HG02763 (cell line): Measurements from ENCODE around the gene ANKRD26.

ENCODE experiments used
- ATAC-seq: cut with Tn5 transposase; IDR thresholded peaks from one replicate; pipeline ENCODE4 v1.9.1; 2021; ENCODE audit warnings: mild to moderate bottlenecking, moderate library complexity; ENCODE audit not compliant: unreplicated experiment

Gene ANKRD26

GRCh38 chr10:27022048-27022447 is 78.2 kb downstream of the ANKRD26 start:
- no peak for ATAC-seq

GRCh38 chr10:27020243-27020642 is 80.1 kb downstream of the ANKRD26 start:
- ATAC-seq, result no peak

DNA sequence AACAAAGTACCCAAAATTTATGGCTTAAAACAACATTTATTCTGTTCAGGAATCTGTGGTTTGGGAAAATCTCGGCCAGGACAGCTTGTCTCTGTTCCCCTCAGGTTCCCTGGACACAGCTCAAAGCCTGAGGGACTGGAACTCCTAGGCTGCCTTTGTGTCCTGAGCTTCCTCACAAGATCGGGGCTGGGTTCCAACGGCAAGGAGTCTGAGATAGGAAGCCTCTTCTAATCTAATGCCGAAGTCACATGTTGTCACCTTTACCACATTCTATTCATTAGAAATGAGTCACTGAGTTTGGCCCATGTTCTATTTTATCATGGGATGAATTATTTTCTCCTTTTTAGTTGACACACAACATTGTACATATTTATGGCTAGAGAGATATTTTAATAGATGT is 80.5 kb downstream of the ANKRD26 start:
- no peak for ATAC-seq

- no peak for ATAC-seq
Measured at GRCh38 chr10:26997610-26998009, 102.7 kb downstream of the ANKRD26 start.

DNA sequence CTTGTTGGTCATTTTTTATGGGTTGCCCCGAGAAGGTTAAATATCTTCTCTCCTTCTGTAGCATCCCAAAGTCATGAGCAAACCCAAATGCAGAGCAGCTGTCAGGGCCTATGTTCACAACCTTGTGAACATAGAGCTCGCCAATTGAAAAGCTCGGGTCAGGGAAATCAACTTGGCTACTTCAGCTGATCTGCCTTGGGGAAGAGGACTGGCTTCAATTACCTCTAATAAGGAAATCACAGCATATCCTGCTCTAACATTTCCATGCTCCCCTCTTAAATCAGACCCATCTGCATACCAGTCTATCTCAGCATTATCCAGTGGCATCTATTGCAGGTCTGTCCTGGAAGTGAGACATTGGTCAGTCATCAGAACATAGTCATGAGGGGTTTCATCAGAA is 105.6 kb downstream of the ANKRD26 start:
- ATAC-seq, result no peak

DNA sequence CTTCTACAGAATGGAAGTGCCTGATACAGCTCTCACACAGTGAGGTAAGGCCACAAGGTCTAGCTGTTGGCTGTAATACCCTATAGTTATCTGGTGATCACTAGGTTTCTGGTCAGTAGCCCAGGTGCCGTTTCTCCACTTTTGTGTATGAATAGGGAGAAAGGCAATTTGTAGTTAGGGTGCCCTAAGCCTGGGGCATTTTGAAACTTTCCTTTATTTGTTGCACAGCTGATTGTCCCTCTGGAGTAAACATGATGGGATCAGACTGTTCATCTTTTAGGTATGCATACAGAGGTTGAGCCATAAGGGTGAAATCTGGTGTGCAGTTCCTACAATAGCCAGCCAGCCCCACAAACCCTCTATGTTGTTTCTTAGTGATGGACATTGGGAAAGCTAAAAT is 112.4 kb downstream of the ANKRD26 start:
- ATAC-seq, result no peak

GRCh38 chr10:26983156-26983555 is 117.1 kb downstream of the ANKRD26 start:
- no peak for ATAC-seq

DNA sequence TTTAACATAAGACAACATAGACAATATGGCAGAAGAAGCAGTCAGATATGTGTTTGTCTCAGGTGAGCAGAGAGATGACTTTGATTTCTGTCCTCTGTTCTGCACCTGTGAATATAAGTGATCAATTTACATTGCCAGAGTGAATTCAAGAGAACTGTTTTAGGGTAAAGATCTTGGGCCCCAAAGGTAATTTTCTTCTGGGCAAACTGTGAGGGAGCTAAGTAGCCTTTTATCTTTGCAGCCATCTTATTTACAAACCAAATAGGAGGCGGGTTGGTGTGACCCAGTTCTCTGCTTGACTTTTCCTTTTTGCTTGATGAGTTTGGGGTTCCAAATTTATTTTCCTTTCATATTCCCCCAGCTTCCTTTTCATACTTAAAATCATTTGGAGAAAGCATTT is 118.2 kb downstream of the ANKRD26 start:
- no peak for ATAC-seq

DNA sequence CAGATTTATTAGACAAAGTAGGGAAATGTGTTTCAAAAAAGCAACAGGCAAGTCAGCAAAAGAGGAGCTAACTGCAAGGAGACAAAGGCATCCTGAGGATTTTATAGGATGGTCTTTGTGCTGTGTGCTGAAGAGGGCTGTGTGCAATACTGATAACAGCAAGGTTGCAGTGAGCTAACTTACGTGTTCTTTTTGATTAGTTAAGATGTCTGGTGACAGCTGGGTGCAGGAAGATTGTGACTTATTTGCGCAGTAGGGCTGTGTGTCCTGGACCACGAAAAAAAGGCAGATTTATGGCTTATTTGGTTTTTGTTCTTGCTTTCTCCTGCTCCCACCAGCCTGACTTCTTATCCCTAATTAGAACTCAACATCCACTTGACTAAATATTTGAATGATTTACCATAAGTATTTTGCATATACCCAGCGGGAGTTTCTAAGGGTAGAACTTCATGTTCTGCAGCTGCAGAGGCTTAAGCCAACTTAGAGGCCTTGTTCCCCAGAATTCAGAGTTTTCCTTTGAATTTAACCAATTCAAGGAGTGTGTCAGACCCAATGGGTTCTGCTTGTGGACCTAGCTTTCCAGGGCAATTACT is 119.0 kb downstream of the ANKRD26 start:
- no peak for ATAC-seq

DNA sequence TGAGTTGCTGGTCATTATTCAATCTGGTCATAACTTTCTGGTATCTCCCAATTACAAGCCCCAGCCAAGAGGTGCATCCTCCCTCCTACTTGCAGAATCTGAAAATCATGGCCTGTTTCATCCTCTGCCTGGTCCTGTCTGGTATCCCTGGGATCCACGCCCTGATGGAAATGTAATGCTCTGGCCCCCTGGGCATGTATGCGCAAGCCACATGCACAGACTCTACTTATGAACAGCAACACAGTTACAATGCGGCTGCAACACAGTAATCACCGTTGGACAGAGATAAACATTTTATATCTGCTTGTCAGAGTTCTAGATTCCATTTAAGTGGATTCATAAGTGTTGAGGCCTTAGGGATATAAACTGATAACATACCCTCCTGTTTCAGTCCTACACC is 121.8 kb downstream of the ANKRD26 start:
- no peak for ATAC-seq

DNA sequence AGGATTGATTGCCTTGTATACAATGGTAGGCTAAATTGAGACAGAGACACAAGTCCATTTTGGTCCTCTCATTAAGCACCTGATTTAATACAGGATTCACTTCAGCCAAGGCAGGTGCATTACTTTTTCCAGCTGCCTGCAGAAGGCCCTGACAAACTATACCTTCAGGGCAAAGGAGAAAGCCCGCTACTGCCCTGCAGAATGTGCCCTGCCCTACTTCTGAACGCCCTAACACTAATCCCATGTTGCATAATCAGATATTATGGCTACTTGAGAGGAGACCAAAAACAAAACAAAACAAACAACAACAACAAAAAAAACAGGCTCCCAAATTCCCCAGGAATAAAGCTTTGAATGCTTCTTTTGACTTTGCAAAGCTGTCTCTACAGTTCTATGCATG is 122.7 kb downstream of the ANKRD26 start:
- ATAC-seq, result no peak

- no peak for ATAC-seq
Measured at GRCh38 chr10:26970667-26971066, 129.6 kb downstream of the ANKRD26 start.

GRCh38 chr10:26969145-26969926 is 131.0 kb downstream of the ANKRD26 start:
- peak; percentile 79 for ATAC-seq

- ATAC-seq, result no peak
Measured at GRCh38 chr10:26962835-26963234, 137.5 kb downstream of the ANKRD26 start.

GRCh38 chr10:26960308-26960707 is 140.0 kb downstream of the ANKRD26 start:
- no peak for ATAC-seq

DNA sequence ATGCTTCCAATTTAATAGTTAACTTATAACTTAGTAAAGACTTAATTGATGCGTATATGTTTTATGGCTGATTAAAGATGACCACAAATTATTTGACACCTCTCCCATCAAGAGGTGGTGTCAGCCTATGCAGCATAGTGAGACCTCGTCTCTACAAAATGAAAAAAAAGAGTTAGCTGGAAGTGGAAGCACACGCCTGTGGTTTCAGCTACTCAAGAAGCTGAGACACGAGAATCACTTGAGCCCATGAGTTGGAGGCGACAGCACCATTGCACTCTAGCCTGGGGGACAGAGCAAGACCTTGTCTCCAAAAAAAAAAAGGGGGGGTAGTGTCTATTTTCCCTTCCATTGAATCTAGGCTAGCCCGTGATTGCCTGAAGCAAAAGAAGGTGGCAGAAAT is 140.5 kb downstream of the ANKRD26 start:
- no peak for ATAC-seq
